NCI-H1048 (cell line): Measurements from ENCODE around the gene OR2A2.

Source experiments
- DNase-seq: peaks from one replicate; lab custom pipeline; 2025; lab: John Stamatoyannopoulos, UW

OR2A2 gene

GRCh38 chr7:144142187-144142586 is 32.8 kb downstream of the OR2A2 start:
- no peak for DNase-seq

- no peak for DNase-seq
These were observed 35.0 kb downstream of the OR2A2 start for GRCh38 chr7:144144426-144144825.

GRCh38 chr7:144148224-144148827 is 38.9 kb downstream of the OR2A2 start:
- no peak for DNase-seq

- no peak for DNase-seq
These were observed 49.5 kb downstream of the OR2A2 start for GRCh38 chr7:144158861-144159260.
